GM21576 (cell line): ENCODE results near the gene HIPK2.
"Not testable (repeated sequence)": the region's sequence is repeated elsewhere in the genome, so short reads cannot be mapped to it uniquely, and the experiment has no call there.

Source experiments
- ATAC-seq: cut with Tn5 transposase; IDR thresholded peaks from one replicate; pipeline ENCODE4 v1.9.1; 2021; ENCODE audit warnings: mild to moderate bottlenecking, moderate library complexity; ENCODE audit not compliant: unreplicated experiment

HIPK2 gene

DNA sequence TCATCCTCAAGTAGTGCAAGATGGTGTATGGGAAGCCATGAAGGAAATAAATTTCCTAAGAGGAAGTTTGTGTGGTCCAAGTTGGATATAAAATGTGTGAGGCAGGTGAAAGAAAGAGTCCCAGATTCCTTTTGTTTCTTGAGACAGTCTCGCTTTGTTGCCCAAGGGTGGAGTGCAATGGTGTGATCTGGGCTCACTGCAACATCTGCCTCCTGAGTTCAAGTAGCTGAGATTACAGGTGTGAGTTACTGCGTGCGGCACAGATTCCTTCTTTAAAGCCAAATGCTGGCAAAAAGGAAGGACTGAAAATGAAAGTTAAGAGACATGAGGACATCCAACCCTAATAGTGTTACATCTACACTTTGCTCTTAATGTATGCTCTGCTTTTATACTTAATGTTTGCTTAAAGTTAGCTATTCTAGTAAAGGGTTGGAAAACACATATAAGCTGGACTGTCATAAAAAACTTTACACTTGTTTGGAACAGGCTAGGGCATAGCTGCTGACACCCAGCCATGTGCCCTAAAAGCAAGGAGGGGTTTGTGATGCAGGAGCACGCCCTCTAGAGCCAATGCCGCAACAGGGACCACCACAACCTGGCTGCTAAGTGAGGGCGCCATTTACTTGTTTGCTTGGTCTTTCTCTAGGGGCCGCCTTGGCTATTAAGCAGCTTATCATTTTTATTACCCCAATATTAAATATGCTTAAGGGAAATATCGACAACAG is 219.8 kb downstream of the HIPK2 start:
- no peak for ATAC-seq

DNA sequence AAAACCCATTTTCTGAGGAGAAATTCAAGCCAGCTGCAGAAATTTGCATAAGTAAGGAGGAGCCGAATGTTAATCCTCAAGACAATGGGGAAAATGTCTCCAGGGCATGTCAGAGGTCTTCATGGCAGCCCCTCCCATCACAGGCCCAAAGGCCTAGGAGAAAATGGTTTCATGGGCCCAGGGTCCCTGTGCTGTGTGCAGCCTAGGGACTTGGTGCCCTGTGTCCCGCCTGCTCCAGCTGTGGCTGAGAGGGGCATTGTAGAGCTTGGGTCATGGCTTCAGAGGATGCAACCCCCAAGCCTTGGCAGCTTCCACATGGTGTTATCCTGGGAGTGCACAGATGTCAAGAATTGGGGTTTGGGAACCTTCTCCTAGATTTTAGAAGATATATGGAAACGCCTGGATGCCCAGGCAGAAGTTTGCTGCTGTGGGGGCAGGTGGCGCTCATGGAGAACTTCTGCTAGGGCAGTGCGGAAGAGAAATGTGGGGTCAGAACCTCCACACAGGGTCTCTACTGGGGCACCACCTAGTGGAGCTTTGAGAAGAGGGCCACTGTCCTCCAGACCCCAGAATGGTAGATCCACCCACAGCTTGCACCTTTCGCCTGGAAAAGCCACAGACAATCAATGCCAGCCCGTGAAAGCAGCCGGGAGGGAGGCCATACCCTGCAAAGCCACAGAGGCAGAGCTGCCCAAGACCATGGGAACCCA is 223.7 kb downstream of the HIPK2 start:
- not testable (repeated sequence) for ATAC-seq

DNA sequence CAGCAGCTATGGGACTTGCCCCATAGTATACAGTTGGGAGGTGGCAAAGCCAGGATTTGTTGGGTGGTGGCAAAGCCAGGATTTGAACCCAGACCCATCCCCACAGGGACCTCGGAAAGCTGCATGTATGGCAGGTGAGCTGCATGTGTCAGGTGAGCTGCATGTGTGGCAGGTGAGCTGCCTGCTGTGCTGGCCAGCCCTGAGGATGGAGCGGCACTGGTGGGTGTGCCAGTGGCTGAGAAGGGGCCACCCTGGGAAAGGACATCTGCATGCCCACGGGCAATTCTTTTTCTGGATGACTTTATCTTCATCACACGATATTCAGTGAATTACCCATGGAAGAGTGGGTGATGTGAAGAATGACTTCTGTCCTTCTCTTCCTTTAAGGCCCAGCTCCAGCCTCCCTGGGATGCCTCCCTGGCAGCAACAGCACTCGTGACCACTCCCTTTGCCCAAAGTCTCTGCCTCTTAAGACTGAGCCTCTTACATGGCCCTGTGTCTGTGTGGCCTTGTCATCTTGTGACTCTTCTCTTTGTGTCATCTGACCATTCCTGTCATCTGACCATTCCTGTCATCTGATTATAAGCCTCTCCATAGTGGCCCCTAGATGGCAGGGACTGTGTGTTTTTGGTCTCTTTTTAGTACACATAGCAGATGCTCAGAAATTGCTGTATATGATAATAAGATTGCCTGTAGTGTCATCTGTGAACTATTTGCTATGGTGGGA is 229.3 kb downstream of the HIPK2 start:
- no peak for ATAC-seq

DNA sequence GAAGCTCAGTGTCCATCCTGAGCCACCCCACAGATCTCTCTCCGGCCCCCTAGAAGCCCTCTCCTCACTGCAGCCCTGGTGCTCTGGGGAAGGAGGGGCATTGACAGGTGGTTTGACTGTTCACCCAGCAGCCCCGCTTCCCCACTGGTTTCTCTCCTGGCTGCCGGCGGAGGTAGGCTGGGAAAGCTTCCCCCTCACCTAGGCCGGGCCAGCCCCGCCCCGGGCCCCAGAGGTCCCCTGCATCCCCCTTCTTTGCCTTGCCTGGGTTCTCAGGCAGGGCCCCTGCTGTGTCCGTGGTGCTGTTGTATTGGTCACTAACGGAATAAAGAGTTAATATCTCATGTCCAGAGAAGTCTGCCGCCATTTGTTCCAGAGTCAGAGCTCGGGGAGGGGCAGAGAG is 233.2 kb downstream of the HIPK2 start:
- no peak for ATAC-seq

DNA sequence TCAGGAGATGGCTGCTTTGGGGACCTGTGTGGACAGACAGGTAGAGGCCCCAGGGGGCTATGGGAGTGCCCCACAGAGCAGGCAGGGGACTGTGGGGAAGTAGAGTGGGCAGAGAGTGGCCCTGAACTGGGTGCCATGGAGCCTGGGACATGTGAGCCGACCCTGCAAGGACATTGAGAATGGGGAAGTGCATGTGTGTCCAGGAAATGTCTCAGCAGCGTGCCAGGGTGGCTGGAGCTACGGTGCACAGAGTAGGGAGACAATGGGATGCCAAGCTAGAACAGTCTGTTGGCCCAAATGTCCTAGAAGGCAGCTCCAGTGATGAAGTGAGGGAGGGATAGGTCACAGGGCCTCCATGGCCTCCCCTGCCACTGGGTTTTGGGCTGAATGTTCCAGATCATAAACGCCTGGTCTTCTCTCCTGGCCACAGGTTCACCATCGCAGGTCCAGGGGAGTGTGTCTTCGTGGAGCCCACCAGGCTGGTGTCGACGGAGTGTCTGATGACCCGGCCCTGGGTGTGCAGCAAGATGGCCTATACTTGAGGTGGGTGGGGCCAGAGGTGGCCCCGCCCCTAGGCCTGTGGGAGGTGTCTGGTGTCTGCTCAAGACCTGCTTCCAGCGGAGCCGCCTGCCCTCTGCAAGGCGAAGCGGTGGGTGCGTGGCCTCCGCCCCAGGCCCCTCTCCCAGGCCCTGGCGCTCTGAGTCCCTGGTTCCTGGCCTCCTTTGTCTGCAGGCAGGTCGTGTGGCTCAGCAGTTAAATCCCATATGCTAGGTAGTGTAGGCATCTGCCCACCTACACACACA is 233.8 kb downstream of the HIPK2 start:
- no peak for ATAC-seq

DNA sequence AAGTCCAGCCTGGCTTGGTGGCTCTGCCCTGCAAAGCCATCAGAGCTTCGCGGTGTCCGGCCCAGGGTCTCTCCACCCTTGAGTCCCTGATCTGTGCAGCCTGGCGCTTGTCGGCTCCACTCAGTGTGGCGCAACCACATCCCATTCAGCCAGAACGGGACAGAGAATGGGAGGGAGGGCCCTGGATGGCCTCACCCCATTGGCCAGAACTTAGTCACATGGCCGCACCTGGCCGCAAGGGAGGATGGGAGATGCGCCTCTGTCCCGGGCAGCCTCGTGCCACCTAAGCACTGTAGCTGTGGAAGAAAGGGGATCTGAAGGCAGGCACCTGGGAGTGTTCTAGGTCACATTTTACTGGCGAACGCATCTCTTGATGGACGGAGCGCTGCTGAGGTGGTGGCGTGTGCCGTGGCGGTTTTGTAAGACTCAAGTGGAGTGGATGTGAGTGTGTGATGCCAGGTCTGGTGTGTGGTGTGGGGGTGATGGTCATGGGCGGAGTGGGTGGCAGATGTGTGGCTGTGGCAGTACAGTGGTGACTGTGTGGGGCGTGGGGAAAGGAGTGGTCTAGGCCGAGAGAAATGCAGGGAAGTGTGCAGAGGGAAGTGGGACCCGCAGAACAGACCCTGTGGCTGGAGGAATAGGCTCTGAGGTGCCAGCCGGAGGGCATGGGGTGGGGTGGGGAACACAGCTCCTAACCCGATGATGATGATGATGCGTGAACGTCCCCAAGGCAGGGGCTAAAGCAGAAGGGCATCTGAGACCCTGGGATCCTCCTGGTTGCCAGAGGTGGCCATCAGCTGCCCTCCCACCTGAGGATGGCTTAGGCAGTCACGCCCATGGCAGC is 235.3 kb downstream of the HIPK2 start:
- no peak for ATAC-seq

DNA sequence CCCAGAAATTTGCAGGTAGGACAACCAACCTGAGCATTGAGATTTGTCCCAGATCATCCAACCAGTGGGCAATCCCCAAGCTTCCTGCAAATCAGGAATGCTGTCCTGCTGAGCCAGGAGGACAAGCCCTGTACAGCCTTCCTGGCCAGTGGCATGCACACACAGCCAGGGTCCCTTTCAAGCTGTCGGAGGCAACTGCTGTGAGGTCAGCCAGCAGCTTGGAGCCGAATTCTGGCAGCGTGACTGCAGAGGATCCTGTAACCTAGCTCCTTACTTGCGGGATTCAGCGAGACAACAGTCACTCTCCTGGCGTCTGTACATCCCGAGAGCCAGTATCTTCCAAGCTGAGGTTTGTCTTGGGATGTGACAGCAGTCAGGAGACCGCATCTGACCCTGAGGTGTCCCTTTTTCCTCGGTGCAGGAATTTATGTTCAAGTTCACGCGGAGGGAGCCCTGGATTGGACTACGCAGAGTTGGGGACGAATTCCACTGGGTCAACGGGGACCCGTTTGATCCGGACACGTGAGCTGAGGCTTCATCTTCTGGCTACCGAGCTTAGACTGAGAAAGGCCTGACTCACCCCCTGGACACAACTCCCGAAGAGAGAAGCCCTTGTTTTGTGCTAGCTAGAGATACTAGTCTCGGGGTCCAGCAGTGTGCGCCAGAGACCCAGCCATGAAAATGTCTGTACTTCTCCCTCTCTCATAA is 236.0 kb downstream of the HIPK2 start:
- ATAC-seq, result no peak

DNA sequence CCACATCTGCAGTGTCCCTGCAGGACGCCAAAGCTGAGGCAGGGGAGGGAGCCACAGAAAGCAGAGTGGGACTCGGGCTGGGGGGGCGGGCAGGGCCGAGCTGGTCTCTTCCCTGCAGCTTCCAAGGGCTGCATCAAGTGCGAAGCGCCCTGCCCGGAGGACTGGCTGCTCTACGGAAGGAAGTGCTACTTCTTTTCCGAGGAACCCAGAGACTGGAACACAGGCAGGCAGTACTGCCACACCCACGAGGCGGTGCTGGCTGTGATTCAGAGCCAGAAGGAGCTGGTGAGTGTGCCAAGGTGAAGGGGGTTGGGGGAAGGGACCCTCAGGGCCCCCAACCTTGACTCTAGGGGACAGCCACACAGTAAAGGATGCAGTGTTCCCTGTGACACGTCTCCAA is 237.6 kb downstream of the HIPK2 start:
- ATAC-seq, result no peak

DNA sequence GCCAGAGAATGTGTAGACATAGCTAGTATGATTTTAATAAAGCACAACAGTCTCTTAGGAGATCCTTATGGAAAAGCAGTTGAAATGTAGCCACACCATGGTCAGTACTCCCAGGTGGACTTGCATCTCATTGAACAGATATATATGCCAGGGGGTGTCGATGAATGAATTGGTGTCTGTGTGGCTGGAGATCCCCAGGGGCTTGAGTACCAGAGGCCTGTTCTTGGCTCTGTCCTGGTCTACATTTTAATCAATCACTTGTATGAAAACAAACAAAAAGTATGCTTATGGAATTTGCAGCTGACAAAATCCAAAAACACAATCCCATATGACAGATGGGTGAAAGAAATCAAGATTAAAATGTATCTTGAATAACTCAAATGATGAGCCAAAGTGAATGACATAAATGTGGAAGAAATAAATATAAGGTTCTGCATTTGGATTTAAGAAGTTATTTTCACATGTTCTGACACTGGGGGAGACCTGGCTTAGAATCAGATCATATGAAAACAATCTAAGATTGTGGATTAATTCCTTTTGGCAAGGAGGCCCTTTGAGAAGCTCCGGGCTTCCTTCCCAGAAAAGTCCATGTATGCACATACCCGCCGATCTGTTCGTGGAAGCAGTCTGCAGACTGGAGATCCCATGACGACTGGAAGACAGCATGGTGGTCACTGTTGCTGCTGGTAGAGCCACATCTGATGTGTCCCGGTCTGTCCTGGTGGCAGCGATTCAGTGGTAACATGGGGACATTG is 238.7 kb downstream of the HIPK2 start:
- no peak for ATAC-seq

DNA sequence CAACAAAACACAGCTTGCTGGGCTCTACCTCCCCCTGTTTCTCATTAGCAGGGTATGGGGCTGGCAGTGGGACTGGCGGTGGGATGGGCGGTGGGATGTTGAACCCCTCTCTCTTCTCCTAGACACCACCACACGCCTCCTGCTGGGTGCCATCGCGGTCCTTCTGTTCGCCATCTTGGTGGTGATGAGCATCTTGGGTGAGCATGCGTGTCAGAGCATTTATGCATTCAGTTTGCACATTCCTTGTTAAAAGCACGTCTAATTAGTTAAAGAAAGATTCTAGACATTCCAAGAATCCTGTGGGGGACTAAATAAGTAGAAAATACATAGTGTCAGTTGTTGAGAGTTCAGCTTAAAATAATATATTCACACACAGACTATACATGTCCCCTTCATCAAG is 241.6 kb downstream of the HIPK2 start:
- no peak for ATAC-seq

DNA sequence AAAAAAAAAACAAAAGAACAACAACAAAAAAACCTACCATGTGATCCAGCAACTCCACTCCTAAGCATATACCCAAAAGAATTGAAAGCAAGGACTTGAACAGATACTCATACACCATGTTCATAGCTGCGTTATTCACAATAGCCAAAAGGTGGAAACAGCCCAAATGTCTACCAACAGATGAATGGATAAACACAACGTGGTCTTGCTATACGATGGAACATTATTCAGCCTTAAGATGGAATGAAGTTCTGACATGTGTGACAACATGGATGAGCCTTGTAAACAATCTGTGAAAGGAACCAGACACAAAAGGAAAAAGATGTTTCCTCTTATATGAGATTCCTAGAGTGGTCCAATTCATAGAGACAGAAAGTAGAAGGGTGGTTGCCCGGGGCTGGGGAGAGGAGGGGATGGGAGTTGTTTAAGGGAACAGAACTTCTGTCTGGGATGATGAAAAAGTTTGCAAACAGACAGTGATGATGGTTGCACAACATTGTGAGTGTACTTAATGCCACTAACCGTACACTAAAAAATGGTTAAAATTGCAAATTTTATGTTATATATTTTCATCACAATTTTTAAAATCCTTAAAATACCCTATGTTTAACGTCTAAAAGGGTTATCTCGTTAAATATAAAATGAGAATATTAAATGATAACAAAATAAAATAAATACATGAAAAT is 242.7 kb downstream of the HIPK2 start:
- no peak for ATAC-seq

DNA sequence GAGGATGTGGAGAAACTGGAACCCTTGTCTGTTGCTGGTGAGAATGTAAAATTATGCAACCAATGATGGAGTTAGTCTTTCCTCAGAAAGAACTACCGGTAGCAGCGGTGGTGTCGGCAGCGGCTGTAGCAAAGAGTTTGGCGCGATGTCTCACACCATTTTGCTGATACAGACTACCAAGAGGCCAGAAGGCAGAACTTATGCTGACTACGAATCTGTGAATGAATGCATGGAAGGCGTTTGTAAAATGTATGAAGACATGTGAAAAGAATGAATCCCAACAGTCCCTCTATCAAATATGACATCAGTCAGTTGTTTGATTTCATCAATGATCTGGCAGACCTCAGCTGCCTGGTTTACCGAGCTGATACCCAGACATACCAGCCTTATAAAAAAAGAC is 243.7 kb downstream of the HIPK2 start:
- no peak for ATAC-seq

DNA sequence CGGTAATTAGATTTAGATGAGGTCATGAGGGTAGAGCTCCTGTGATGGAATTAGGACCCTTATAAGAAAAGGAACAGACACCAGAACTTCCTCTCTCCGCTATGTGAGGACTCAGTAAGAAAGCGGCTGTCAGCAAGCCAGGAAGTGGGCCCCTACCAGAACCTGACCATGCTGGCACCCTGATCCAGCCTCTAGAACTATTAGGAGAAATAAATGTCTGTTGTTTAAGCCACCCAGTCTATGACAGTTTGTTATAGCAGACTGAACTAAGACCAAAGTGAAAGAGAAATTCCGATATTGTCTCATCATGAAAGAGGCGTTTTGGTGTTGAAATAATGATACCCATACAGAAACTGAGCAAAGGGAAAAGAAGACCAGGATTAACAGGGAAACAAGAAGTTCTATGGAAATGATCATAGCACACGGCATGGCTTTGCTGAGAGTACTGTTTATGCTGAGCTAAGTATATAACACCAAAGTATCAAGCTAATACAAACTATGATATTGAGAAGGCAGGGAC is 245.1 kb downstream of the HIPK2 start:
- no peak for ATAC-seq

DNA sequence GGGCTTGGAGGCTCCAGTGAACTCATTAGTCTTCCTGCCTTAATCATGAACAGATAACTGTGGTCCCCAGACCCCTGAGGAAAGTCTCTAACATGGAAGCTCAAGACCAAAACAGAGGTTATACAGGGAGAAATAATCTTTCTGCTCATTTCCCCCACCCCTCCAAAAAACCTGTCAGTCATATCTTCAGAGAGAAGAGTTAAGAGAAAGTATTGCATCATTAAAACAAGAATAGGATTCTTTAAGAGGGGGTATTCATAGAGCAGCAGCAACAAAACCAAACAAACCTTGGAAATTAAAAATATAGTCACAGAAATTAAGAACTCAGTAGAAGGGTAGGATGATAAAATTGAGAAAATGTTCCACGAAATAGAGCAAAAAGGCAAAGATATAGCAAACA is 246.7 kb downstream of the HIPK2 start:
- no peak for ATAC-seq

DNA sequence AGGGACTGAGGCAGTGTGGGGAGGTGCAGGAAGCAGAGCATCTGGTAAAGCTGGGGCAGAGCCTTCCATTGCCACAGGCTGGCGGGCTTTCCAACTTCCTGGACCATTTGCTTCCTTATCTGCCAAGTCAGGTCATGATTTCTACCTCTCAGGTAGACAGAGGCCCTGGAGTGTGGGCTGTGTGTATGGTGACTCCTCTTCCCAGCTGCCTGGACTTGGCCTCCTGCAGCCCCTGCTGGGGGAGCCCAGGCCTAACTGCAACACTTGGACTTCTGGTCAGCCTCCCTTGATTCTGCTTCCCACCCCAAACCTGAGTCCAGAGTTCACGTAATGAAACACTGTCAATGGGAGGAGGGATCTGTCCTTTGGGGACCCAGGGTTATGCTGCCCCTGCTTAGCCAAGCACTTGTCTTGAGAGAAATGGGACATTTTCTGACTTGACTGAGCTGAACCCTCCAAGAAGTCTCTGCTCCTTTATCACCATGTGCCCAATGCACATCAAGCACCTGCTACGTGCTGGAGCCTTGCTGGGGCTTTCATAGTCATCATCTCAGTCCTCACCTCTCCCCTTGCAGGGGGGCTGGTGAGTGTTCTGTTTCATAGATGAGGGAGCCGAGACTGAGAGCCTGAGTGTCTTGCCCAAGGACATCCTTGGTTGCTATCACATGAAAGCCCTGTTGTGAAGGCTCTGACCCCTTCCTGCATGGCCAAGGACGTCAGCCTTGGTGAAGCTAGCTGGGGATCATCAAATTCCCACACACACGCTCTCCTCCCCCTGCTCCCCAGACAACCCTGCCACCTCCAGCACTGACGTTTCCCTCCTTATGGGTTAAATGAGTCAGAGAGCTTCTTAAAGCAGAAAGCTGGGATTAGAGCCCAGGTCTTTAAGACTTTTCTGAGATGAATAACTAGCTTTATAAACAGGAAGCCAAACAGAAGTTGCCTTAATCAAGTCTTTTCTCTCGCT is 250.9 kb downstream of the HIPK2 start:
- ATAC-seq, result no peak

DNA sequence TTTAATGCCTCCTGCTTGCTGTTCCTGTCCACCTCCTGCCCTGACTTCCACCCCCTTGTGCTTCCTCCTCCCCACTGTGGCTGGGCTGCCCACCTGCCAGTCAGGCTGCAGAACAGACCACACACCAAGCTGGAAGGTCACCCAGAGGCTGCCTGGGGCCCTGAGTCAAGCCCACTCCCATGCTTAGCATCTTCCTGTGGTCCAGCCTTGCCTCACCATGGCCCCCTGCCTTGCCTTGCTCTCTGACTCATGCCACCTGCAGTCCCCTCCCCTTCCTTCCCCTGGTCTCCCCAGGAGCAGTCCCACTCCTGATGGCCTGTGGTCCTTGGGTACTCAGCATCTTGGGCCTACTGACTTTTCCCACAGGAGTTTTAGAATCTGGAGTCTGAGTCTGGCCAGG is 252.0 kb downstream of the HIPK2 start:
- no peak for ATAC-seq

DNA sequence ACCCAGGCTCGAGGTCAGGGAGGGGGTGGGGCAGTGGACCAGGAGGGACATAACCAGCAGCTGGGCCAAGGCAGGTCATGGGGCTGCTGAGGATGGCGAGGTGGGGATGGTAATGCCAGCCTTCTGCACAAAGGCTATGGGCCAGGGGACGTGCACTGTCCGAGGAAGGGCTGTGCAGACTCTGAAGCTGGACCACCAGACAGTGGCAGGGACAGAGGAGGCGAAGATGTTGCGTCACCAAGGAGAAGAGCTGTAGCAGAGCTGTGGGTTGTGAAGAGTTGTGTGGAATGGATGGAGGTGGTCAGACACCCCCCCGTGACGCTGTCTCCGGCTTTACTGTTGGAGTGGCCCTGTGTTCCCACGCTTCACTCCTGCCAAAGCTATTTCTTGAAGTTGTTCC is 252.6 kb downstream of the HIPK2 start:
- ATAC-seq, result no peak
